Measurements from ENCODE around the gene KRT76.

KRT76 gene

DNA sequence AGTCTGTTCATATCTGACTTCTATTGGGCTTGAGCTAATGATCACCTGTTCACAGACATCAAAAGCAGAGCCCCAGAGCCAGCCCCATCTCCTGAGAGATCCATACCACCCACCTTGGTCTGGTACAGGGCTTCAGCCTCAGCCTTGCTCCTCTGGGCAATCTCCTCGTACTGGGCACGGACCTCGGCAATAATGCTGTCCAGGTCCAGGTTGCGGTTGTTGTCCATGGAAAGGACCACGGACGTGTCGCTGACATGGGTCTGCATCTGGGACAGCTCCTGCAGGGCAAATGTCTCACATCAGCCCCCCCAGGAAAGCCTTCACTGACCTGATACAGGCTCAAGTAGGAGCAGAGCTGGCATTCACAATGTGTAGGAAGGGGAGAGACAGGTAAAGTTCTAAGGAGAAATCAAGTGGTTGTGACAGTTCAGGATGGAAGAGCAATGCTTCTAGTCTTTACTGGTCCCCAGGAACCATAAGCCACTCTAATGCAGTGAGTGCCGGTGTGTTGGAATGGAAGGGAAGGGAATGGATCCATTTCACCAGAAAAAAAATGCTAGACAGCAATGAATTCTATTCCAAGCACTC, 31.5 kb upstream of the KRT76 start:
- TF ChIP-seq, protein P1, sequence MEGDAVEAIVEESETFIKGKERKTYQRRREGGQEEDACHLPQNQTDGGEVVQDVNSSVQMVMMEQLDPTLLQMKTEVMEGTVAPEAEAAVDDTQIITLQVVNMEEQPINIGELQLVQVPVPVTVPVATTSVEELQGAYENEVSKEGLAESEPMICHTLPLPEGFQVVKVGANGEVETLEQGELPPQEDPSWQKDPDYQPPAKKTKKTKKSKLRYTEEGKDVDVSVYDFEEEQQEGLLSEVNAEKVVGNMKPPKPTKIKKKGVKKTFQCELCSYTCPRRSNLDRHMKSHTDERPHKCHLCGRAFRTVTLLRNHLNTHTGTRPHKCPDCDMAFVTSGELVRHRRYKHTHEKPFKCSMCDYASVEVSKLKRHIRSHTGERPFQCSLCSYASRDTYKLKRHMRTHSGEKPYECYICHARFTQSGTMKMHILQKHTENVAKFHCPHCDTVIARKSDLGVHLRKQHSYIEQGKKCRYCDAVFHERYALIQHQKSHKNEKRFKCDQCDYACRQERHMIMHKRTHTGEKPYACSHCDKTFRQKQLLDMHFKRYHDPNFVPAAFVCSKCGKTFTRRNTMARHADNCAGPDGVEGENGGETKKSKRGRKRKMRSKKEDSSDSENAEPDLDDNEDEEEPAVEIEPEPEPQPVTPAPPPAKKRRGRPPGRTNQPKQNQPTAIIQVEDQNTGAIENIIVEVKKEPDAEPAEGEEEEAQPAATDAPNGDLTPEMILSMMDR (IDR thresholded peaks at IDR 0.05; ENCODE audit: low read depth, low read length): no peak
- H3K4me3 ChIP-seq (ENCODE audit: low read depth, low read length): no peak overlapping the region
- in situ Hi-C loops (cut with HindIII; ENCODE audit: low sequenced_read_pairs): no loop called here

DNA sequence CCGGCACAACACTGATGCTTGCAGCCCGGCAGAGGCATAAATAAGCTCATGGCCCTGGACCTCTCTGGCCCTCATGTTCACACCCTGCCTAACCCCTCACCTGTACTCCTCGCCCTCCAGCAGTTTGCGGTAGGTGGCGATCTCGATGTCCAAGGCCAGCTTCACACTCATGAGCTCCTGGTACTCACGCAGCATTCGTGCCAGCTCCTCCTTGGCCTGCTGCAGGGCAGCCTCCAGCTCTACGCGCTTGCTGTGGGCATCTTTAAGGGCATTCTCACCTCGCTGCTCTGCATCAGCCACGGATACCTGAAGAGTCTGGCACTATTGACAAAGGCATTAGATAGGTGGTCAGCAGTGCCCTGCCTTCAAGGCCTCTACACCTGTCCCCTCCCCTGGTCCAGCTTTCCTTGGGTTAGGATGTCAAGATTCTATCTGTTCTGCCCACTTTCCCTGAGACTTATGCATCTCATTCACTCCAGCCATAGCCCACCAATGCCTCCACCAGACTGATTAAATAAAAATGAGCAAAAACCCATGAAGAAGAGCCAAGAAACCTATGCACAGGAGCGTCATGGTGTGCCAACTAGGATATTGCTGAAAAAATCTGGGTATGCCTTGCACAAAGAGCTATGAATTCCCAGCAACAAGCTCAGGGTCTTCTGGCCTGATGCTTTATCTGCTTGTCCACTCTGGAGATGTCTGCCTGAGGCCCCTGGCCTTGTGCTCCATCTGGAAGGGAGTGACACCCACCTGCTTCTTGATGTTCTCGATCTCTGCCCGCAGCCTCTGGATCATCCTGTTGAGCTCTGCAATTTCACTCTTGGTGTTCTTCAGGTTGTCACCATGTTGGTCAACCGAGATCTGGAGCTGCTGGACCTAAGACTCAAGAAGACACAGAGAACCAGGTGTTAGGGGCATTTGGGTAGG, 30.7 kb upstream of the KRT76 start:
- no peak for DNase-seq (ENCODE audit: low read depth, low spot score)
- TF ChIP-seq, protein P1 (IDR thresholded peaks at IDR 0.05; ENCODE audit: low read depth, low read length): no peak
- in situ Hi-C loops (cut with HindIII; ENCODE audit: low sequenced_read_pairs): no loop called here
- no peak overlapping the region for H3K4me3 ChIP-seq (ENCODE audit: low read depth, low read length)

More for the DNA sequence above, 31.5 kb upstream of the KRT76 start:
- no peak for DNase-seq (ENCODE audit: low read depth, low spot score)

DNA sequence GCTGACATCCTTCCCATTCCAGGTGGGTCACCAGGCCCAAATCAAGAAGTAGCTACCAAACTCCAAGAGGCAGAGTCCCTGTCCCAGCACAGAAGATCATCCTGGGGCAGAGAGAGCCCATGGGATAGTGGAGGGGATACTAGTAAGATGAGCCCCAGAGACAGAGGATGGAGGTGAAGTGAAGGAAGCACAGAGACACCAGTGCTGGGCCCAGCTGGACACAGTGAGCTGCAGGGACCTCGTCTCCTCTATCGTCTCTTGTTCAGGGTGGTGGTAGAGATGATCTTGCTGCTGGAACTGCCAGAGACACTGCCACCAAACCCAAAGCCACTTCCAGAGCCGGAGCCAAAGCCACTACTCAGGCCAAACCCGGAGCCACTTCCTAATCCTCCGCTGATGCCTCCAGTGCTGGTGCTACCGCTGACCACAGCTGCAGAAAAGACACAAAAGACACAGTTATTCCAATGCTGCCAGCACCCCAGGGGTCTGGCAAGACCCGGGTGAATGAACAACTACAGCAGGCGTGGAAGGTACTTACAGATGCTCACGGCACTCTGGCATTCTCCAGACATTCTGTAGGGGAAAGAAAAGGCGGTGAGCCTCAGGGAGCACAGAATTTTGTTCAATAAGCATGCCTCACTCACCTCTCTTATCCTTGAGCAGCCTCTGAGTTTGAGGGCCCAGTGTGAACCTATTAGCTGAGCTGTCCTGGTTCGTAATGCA, 29.8 kb upstream of the KRT76 start:
- H3K4me3 ChIP-seq (ENCODE audit: low read depth, low read length): no peak overlapping the region
- in situ Hi-C loops (cut with HindIII; ENCODE audit: low sequenced_read_pairs): no loop called here
- TF ChIP-seq, protein P1 (IDR thresholded peaks at IDR 0.05; ENCODE audit: low read depth, low read length): no peak
- no peak for DNase-seq (ENCODE audit: low read depth, low spot score)

DNA sequence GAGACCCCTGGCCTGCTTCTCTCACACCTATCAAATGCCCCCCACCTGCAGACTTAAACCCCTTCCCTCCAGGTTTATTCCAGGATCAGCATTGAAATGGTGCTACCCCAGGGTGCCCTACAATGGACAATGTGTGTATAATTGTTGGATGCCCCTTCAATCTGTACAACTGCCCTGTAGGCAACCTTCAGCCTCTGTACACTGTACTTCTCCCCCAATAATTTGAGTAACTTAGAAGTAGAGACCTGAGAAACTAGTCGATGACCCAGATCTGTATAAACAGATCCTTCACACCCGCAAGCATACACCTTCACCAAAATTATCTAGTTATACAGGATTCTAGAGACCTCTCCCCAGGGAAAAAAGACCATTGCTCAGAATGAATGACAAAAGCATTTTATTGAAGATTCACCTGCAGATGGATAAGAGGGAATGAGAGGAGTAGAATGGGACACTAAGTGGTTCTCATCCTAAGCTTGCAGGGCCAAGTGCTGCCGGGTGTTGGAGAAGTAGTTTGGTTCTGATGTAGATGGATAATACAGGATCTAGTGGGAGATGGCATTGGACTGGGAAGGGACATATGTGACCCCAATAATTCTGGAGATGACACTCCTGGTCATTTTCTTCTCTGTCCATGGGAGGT, 29.1 kb upstream of the KRT76 start:
- H3K4me3 ChIP-seq (ENCODE audit: low read depth, low read length): no peak overlapping the region
- TF ChIP-seq, protein P1 (IDR thresholded peaks at IDR 0.05; ENCODE audit: low read depth, low read length): no peak
- in situ Hi-C loops (cut with HindIII; ENCODE audit: low sequenced_read_pairs): no loop called here
- no peak for DNase-seq (ENCODE audit: low read depth, low spot score)

- no peak for DNase-seq (ENCODE audit: low read depth, low spot score)
- TF ChIP-seq, protein P1 (IDR thresholded peaks at IDR 0.05; ENCODE audit: low read depth, low read length): no peak
- in situ Hi-C loops (cut with HindIII; ENCODE audit: low sequenced_read_pairs): no loop called here
- no peak overlapping the region for H3K4me3 ChIP-seq (ENCODE audit: low read depth, low read length)
Observed at GRCh38 chr12:52805739-52806138, 28.6 kb upstream of the KRT76 start.

DNA sequence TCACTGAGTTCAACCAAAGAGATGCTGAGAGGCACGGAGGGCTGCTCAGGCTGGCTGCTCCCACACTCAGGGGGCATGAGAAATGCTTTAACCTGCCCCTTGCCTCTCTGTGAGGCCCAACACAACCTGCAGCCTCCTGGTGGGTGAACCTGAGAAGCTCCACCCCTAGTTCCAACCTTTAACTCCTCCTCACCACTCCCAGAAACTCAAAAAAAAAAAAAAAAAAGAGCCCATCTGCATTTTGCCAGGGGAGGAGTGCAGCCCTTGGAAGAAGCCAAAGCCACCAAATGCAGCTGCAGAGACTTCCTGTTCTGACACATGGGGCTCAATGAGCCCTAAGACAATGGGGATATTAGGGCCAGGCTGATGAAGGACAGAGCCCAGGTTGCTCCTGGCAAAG, 27.9 kb upstream of the KRT76 start:
- TF ChIP-seq, protein P1 (IDR thresholded peaks at IDR 0.05; ENCODE audit: low read depth, low read length): no peak
- H3K4me3 ChIP-seq (ENCODE audit: low read depth, low read length): no peak overlapping the region
- DNase-seq (ENCODE audit: low read depth, low spot score): no peak
- in situ Hi-C loops (cut with HindIII; ENCODE audit: low sequenced_read_pairs): no loop called here
